PC-3 (cell line): ENCODE measurements around the gene RCOR2.

ENCODE experiments used
- EZH2 ChIP-seq: fragments of 300-600 bp; sonication (generic); IDR thresholded peaks from one replicate; pipeline ENCODE4 v1.6.1; 2017; ENCODE audit warnings: antibody characterized with exemption, mild to moderate bottlenecking, low read length; ENCODE audit not compliant: unreplicated experiment
- EZH2phosphoT487 ChIP-seq: fragments of 300-600 bp; sonication (generic); IDR thresholded peaks from 2 replicates; pipeline ENCODE4 v1.6.1; 2018; ENCODE audit warnings: mild to moderate bottlenecking, antibody characterized with exemption, low read length, borderline replicate concordance
- TF ChIP-seq, protein P1 (sequence below): fragments of 300-600 bp; sonication (generic); conservative IDR thresholded peaks from 2 replicates; pipeline ENCODE4 v1.5.1; 2017; ENCODE audit warnings: antibody characterized with exemption, low read depth, mild to moderate bottlenecking, low read length

DNA sequence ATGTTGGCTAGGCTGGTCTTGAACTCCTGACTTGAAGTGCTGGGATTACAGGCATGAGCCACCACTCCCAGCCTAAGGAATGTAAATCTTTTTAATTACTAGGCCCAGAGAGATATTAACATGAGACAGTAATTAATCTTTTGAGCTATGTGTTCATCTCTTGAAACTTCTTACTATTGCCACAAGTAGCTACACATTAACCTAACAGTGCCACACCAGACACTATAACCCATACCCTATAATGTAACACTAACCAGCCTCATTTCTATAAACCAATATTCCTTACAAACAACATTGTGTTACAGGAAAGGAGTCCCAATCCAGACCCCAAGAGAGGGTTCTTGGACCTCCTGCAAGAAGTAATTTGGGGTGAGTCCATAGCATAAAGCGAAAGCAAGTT, 49.5 kb upstream of the RCOR2 start:
- TF ChIP-seq, protein P1, sequence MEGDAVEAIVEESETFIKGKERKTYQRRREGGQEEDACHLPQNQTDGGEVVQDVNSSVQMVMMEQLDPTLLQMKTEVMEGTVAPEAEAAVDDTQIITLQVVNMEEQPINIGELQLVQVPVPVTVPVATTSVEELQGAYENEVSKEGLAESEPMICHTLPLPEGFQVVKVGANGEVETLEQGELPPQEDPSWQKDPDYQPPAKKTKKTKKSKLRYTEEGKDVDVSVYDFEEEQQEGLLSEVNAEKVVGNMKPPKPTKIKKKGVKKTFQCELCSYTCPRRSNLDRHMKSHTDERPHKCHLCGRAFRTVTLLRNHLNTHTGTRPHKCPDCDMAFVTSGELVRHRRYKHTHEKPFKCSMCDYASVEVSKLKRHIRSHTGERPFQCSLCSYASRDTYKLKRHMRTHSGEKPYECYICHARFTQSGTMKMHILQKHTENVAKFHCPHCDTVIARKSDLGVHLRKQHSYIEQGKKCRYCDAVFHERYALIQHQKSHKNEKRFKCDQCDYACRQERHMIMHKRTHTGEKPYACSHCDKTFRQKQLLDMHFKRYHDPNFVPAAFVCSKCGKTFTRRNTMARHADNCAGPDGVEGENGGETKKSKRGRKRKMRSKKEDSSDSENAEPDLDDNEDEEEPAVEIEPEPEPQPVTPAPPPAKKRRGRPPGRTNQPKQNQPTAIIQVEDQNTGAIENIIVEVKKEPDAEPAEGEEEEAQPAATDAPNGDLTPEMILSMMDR = no peak
- no peak for TF ChIP-seq EZH2
- TF ChIP-seq EZH2phosphoT487 = no peak
